ENCODE results near the gene FGFR3.
A peak's percentile ranks its signal among the peaks of the same experiment; 100 is the strongest.

FGFR3 gene

GRCh38 chr4:1756893-1757779 lies 36.0 kb upstream of the FGFR3 start:
- no peak for DNase-seq

- no peak for DNase-seq
Observed at GRCh38 chr4:1757836-1758235, 35.3 kb upstream of the FGFR3 start.

GRCh38 chr4:1758306-1759121 lies 34.6 kb upstream of the FGFR3 start:
- DNase-seq: no peak

- DNase-seq: no peak
Observed at GRCh38 chr4:1759170-1759817, 33.8 kb upstream of the FGFR3 start.

- DNase-seq: no peak
Observed at GRCh38 chr4:1759818-1760223, 33.3 kb upstream of the FGFR3 start.

- no peak for DNase-seq
Observed at GRCh38 chr4:1760521-1761071, 32.5 kb upstream of the FGFR3 start.

- no peak for DNase-seq
Observed at GRCh38 chr4:1761130-1761689, 31.9 kb upstream of the FGFR3 start.

GRCh38 chr4:1762264-1763010 lies 30.7 kb upstream of the FGFR3 start:
- DNase-seq: no peak

- DNase-seq: no peak
Observed at GRCh38 chr4:1763070-1763549, 30.0 kb upstream of the FGFR3 start.

- DNase-seq: no peak
Observed at GRCh38 chr4:1763550-1764080, 29.5 kb upstream of the FGFR3 start.

- no peak for DNase-seq
Observed at GRCh38 chr4:1764670-1765069, 28.4 kb upstream of the FGFR3 start.

GRCh38 chr4:1765409-1766072 lies 27.6 kb upstream of the FGFR3 start:
- no peak for DNase-seq

GRCh38 chr4:1766106-1767060 lies 26.7 kb upstream of the FGFR3 start:
- no peak for DNase-seq

GRCh38 chr4:1767061-1767769 lies 25.9 kb upstream of the FGFR3 start:
- no peak for DNase-seq

GRCh38 chr4:1767770-1768366 lies 25.2 kb upstream of the FGFR3 start:
- DNase-seq: peak; percentile 20

GRCh38 chr4:1768367-1769034 lies 24.6 kb upstream of the FGFR3 start:
- no peak for DNase-seq

- no peak for DNase-seq
Observed at GRCh38 chr4:1769692-1770091, 23.4 kb upstream of the FGFR3 start.

- DNase-seq: no peak
Observed at GRCh38 chr4:1770245-1770644, 22.8 kb upstream of the FGFR3 start.

Data from activated CD4-positive, alpha-beta T cell treated with anti-CD3 and anti-CD28 coated beads, Interleukin-2, amount 50 U/mL, for 1 hour (primary cell).